GM12875 (cell line): ENCODE results near the gene TMEM147.

Experiments used
- H3K4me3 ChIP-seq: one replicate; pipeline ENCODE4 v1.5.1; 2011; ENCODE audit warnings: low read depth, low read length, control low read depth
- CTCF ChIP-seq: IDR thresholded peaks from 2 replicates; pipeline ENCODE4 v1.5.1; 2011; ENCODE audit warnings: low read depth, mild to moderate bottlenecking, control low read depth, inconsistent platforms, low read length, moderate library complexity, borderline replicate concordance; ENCODE audit not compliant: insufficient read depth

TMEM147 gene

GRCh38 chr19:35559281-35559659 is 13.8 kb downstream of the TMEM147 start:
- no peak for TF ChIP-seq CTCF
- H3K4me3 ChIP-seq = no peak overlapping the region

DNA sequence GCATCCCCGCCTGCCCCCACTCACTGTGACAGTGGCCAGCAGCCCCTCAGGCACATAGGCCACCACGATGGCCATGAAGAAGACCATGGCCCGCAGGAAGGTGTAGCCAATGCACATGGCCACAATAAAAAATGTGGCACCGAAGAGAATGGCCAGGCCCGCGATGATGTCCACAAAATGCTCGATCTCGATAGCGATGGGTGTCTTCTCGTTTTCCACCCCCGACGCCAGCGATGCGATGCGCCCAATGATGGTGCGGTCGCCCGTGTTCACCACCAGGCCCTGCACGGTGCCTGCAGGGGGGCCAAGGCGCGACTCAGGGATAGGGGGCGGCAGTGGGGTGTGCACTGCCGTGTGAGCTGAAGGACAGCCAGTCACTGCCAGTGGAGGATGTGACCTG is 14.4 kb downstream of the TMEM147 start:
- no peak overlapping the region for H3K4me3 ChIP-seq
- no peak for TF ChIP-seq CTCF

DNA sequence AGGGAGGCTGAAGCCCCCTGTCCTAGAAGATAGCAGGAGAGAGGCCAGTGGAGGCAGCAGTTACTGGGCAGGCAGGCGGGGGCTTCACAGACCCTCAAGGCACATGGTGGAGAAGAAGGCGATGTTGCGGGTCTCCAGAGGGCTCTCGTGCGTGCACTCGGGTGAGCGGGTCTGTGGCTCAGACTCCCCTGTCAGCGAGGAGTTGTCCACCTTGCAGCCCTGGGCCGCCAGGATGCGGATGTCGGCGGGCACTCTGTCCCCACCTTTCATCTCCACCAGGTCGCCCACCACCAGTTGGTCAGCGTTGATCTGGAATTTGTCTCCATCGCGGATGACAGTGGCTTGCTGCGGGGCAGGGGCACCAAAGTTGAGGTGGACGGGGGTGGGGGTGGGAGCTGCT is 14.8 kb downstream of the TMEM147 start:
- H3K4me3 ChIP-seq = no peak overlapping the region
- TF ChIP-seq CTCF = no peak

GRCh38 chr19:35560677-35561076 is 15.3 kb downstream of the TMEM147 start:
- no peak overlapping the region for H3K4me3 ChIP-seq
- TF ChIP-seq CTCF = no peak

DNA sequence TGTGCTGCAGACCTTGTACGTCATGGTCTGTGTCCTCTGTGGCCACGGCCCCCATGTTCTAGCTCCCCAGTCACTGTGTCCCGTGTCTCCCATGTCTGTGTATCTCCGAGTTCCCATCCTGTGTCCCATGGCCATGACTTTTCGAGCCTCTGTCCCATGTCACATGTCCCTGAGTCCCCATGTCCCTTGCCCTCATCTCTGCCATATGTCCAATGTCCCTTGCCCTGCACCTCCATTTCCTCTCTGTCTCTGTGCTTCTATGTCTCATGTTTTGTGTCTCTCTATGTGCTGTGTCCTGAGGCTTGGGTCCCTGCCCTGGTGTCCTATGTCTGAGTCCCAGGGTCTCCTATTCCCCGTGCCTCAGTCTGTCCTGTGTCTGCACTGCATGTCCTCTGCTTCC is 16.0 kb downstream of the TMEM147 start:
- no peak for TF ChIP-seq CTCF

GRCh38 chr19:35562336-35562735 is 16.9 kb downstream of the TMEM147 start:
- no peak for TF ChIP-seq CTCF

More for the DNA sequence above, 16.0 kb downstream of the TMEM147 start:
- H3K4me3 ChIP-seq = no peak overlapping the region

GRCh38 chr19:35562776-35563175 is 17.4 kb downstream of the TMEM147 start:
- no peak overlapping the region for H3K4me3 ChIP-seq
- TF ChIP-seq CTCF = no peak

More at GRCh38 chr19:35562336-35562735, 16.9 kb downstream of the TMEM147 start:
- H3K4me3 ChIP-seq = no peak overlapping the region
